Neuronal stem cell (in vitro differentiated cells): Measurements from ENCODE around the gene C10orf95.

ENCODE experiments used
- DNase-seq: peaks from one replicate; pipeline ENCODE4 v3.0.0-alpha.2; 2013; ENCODE audit warnings: low spot score
- H2AFZ ChIP-seq: one replicate; pipeline ENCODE4 v1.6.1; 2013; ENCODE audit warnings: mild to moderate bottlenecking, low read length, inconsistent platforms
- H2AK5ac ChIP-seq: 2 replicates; pipeline ENCODE4 v1.6.1; 2013; ENCODE audit warnings: low read depth, mild to moderate bottlenecking, inconsistent platforms, low read length, moderate library complexity, mixed read lengths
- H2BK120ac ChIP-seq: 2 replicates; pipeline ENCODE4 v1.6.1; 2013; ENCODE audit warnings: low read depth, mild to moderate bottlenecking, inconsistent platforms, low read length, moderate library complexity, mixed read lengths
- H2BK12ac ChIP-seq: one replicate; pipeline ENCODE4 v1.6.1; 2013; ENCODE audit warnings: low read length, inconsistent platforms
- H2BK15ac ChIP-seq: 2 replicates; pipeline ENCODE4 v1.6.1; 2013; ENCODE audit warnings: mild to moderate bottlenecking, low read length, inconsistent platforms, mixed read lengths
- H2BK5ac ChIP-seq: one replicate; pipeline ENCODE4 v1.6.1; 2013; ENCODE audit warnings: inconsistent platforms, mild to moderate bottlenecking, low read length, moderate library complexity
- H3K14ac ChIP-seq: one replicate; pipeline ENCODE4 v1.6.1; 2013; ENCODE audit warnings: low read length, inconsistent platforms
- H3K18ac ChIP-seq: 2 replicates; pipeline ENCODE4 v1.6.1; 2013; ENCODE audit warnings: low read length, inconsistent platforms
- H3K23ac ChIP-seq: 2 replicates; pipeline ENCODE4 v1.6.1; 2013; ENCODE audit warnings: low read depth, mild to moderate bottlenecking, mixed read lengths, low read length, inconsistent platforms; ENCODE audit not compliant: poor library complexity
- H3K27ac ChIP-seq: replicated peaks from 3 replicates; pipeline ENCODE4 v1.5.1; 2013; ENCODE audit warnings: low read length, inconsistent platforms
- H3K27me3 ChIP-seq, 3 experiments: 2 replicates each; pipeline ENCODE4 v1.6.1; 2013; ENCODE audit warnings: low read length in 3 of 3, mild to moderate bottlenecking in 2 of 3, inconsistent platforms in 1 of 3, low read depth in 1 of 3, mixed read lengths in 1 of 3, moderate library complexity in 1 of 3; ENCODE audit not compliant: control insufficient read depth in 3 of 3, insufficient read depth in 3 of 3
- H3K36me3 ChIP-seq, 2 donors: replicated peaks in 1 of 2; 2 replicates each; pipeline ENCODE4 v1.6.1; 2013; ENCODE audit warnings: low read length in 2 of 2; ENCODE audit not compliant: control insufficient read depth in 2 of 2, insufficient read depth in 2 of 2
- H3K4ac ChIP-seq: 2 replicates; pipeline ENCODE4 v1.6.1; 2013; ENCODE audit warnings: inconsistent platforms, mild to moderate bottlenecking, low read length, moderate library complexity
- H3K4me1 ChIP-seq, 2 donors: 1 replicate in 1 of 2; 2 replicates in 1 of 2; pipeline ENCODE4 v1.6.1; 2013; ENCODE audit warnings: low read length in 2 of 2, low read depth in 1 of 2; ENCODE audit not compliant: control insufficient read depth in 2 of 2, insufficient read depth in 1 of 2
- H3K4me2 ChIP-seq: one replicate; pipeline ENCODE4 v1.6.1; 2013; ENCODE audit warnings: mild to moderate bottlenecking, low read length, inconsistent platforms; ENCODE audit not compliant: insufficient read depth, poor library complexity, severe bottlenecking
- H3K4me3 ChIP-seq, 2 donors: 2 replicates each; pipeline ENCODE4 v1.5.1; 2013; ENCODE audit warnings: low read length in 2 of 2, mild to moderate bottlenecking in 2 of 2, inconsistent platforms in 1 of 2, moderate library complexity in 1 of 2
- H3K79me1 ChIP-seq: one replicate; pipeline ENCODE4 v1.6.1; 2013; ENCODE audit warnings: low read depth, mild to moderate bottlenecking, inconsistent platforms, low read length, moderate library complexity
- H3K9ac ChIP-seq: one replicate; pipeline ENCODE4 v1.6.1; 2013; ENCODE audit warnings: mild to moderate bottlenecking, low read depth, low read length, inconsistent platforms; ENCODE audit not compliant: poor library complexity
- H3K9me3 ChIP-seq, 2 donors: replicated peaks in 1 of 2; 2 replicates each; pipeline versions ENCODE3 to v1.6.1; 2013; ENCODE audit warnings: low read length in 2 of 2, mild to moderate bottlenecking in 2 of 2, inconsistent platforms in 1 of 2, low read depth in 1 of 2, mixed read lengths in 1 of 2, moderate library complexity in 1 of 2; ENCODE audit not compliant: control insufficient read depth in 2 of 2, insufficient read depth in 1 of 2
- H4K8ac ChIP-seq: one replicate; pipeline ENCODE4 v1.6.1; 2013; ENCODE audit warnings: low read depth, mild to moderate bottlenecking, inconsistent platforms, low read length, moderate library complexity
- H4K91ac ChIP-seq: one replicate; pipeline ENCODE4 v1.6.1; 2013; ENCODE audit warnings: low read length, low read depth, mild to moderate bottlenecking, inconsistent platforms; ENCODE audit not compliant: poor library complexity
- whole genome bisulfite sequencing, 2 donors: extraction: QIAGEN DNeasy Blood & Tissue Kit; methylation state at CpG; one replicate each; pipeline ENCODE4 v1.1.7; 2013; ENCODE audit warnings: missing lambda C conversion rate in 2 of 2, mixed read lengths in 1 of 2; ENCODE audit not compliant: insufficient read length in 2 of 2, insufficient replicate concordance in 1 of 2; ENCODE audit errors: extremely low coverage in 2 of 2; 5-methylcytosine and 5-hydroxymethylcytosine counted together

The C10orf95 gene

GRCh38 chr10:102408131-102408727 is 43.1 kb downstream of the C10orf95 start:
- H3K18ac ChIP-seq: peak overlapping the region; percentile 52
- H3K9ac ChIP-seq: peak overlapping the region; percentile 67
- H3K23ac ChIP-seq: peak overlapping the region; percentile 90
- H3K27ac ChIP-seq: no peak overlapping the region
- H2BK12ac ChIP-seq: no peak overlapping the region
- peaks cover 0 to 25% of the 10 kb centered on the region in 2 donors for H3K36me3 ChIP-seq
- H4K8ac ChIP-seq: no peak overlapping the region
- H3K4me2 ChIP-seq: peak overlapping the region; percentile 78
- H3K4me3 ChIP-seq: peak overlapping the region; percentile 37 to 47
- no peak overlapping the region for H2BK5ac ChIP-seq
- H2BK120ac ChIP-seq: no peak overlapping the region
- H3K79me1 ChIP-seq: no peaks in the 10 kb centered on the region
- DNase-seq: no peak
- H3K14ac ChIP-seq: peak overlapping the region; percentile 84
- peak overlapping the region; percentile 78 for H2AFZ ChIP-seq
- H2AK5ac ChIP-seq: peak overlapping the region; percentile 64
- H3K4ac ChIP-seq: no peak overlapping the region
- H2BK15ac ChIP-seq: peak overlapping the region; percentile 69
- peaks cover 0 to 49% (median 22%) of the 10 kb centered on the region in 3 experiments for H3K27me3 ChIP-seq
- H3K4me1 ChIP-seq: peaks cover 33 to 48% of the 10 kb centered on the region in 2 donors
- H4K91ac ChIP-seq: peak overlapping the region; percentile 64
- WGBS, 2 donors: no CpG with 5 or more reads among the region's 14 CpGs
- peaks cover 0 to 9% of the 10 kb centered on the region in 2 donors for H3K9me3 ChIP-seq

GRCh38 chr10:102407425-102408130 is 43.8 kb downstream of the C10orf95 start:
- peaks cover 0 to 9% of the 10 kb centered on the region in 2 donors for H3K9me3 ChIP-seq
- no peak overlapping the region for H3K27ac ChIP-seq
- H2BK12ac ChIP-seq: no peak overlapping the region
- peaks cover 0 to 49% (median 22%) of the 10 kb centered on the region in 3 experiments for H3K27me3 ChIP-seq
- no peak overlapping the region for H4K91ac ChIP-seq
- H3K9ac ChIP-seq: peak overlapping the region; percentile 67
- no CpG with 5 or more reads among the region's 13 CpGs for WGBS, 2 donors
- no peaks in the 10 kb centered on the region for H3K79me1 ChIP-seq
- H3K4ac ChIP-seq: no peak overlapping the region
- no peak overlapping the region for H4K8ac ChIP-seq
- no peak overlapping the region for H3K4me2 ChIP-seq
- peaks cover 0 to 29% of the 10 kb centered on the region in 2 donors for H3K36me3 ChIP-seq
- no peak overlapping the region for H3K4me3 ChIP-seq
- H2BK5ac ChIP-seq: no peak overlapping the region
- H3K23ac ChIP-seq: peak overlapping the region; percentile 90
- H3K14ac ChIP-seq: peak overlapping the region; percentile 84
- H3K18ac ChIP-seq: peak overlapping the region; percentile 14
- no peak for DNase-seq
- no peak overlapping the region for H2AFZ ChIP-seq
- no peak overlapping the region for H2BK120ac ChIP-seq
- H3K4me1 ChIP-seq: peaks cover 27 to 42% of the 10 kb centered on the region in 2 donors
- peak overlapping the region; percentile 64 for H2AK5ac ChIP-seq
- peak overlapping the region; percentile 69 for H2BK15ac ChIP-seq

GRCh38 chr10:102406815-102407214 is 44.5 kb downstream of the C10orf95 start:
- Histone ChIP-seq H4K8ac (no peak overlapping the region), H2BK120ac (no peak overlapping the region), H2BK5ac (no peak overlapping the region), H3K4me1 (peaks cover 23 to 34% of the 10 kb centered on the region in 2 donors), H2BK15ac (no peak overlapping the region), H3K23ac (no peak overlapping the region), H3K4ac (no peak overlapping the region), H3K27ac (no peak overlapping the region), H3K4me3 (no peak overlapping the region), H3K14ac (no peak overlapping the region), H2AK5ac (no peak overlapping the region), H3K36me3 (peaks cover 0 to 30% of the 10 kb centered on the region in 2 donors), H3K4me2 (no peak overlapping the region), H3K9ac (no peak overlapping the region), H4K91ac (no peak overlapping the region), H2AFZ (no peak overlapping the region), H2BK12ac (no peak overlapping the region), H3K18ac (no peak overlapping the region), H3K79me1 (no peaks in the 10 kb centered on the region), H3K9me3 (peaks cover 0 to 9% of the 10 kb centered on the region in 2 donors), H3K27me3 (peaks cover 0 to 49% (median 22%) of the 10 kb centered on the region in 3 experiments)
- WGBS, 2 donors: no CpG with 5 or more reads among the region's 2 CpGs
- DNase-seq: no peak

GRCh38 chr10:102405632-102406031 is 45.7 kb downstream of the C10orf95 start:
- H3K14ac ChIP-seq: peak overlapping the region; percentile 89
- H3K4ac ChIP-seq: no peak overlapping the region
- H3K4me1 ChIP-seq: peaks cover 13 to 22% of the 10 kb centered on the region in 2 donors
- peaks cover 0 to 5% of the 10 kb centered on the region in 2 donors for H3K9me3 ChIP-seq
- H3K27ac ChIP-seq: no peak overlapping the region
- DNase-seq: no peak
- no peak overlapping the region for H2BK120ac ChIP-seq
- peak overlapping the region; percentile 73 for H3K23ac ChIP-seq
- H2AK5ac ChIP-seq: peak overlapping the region; percentile 94
- no peak overlapping the region for H4K8ac ChIP-seq
- no peak overlapping the region for H3K4me2 ChIP-seq
- H2BK12ac ChIP-seq: no peak overlapping the region
- no peak overlapping the region for H2AFZ ChIP-seq
- H2BK5ac ChIP-seq: no peak overlapping the region
- H3K36me3 ChIP-seq: peaks cover 0 to 36% of the 10 kb centered on the region in 2 donors
- no peak overlapping the region for H4K91ac ChIP-seq
- no peak overlapping the region for H3K4me3 ChIP-seq
- peak overlapping the region; percentile 11 for H3K18ac ChIP-seq
- no CpG with 5 or more reads among the region's 6 CpGs for WGBS, 2 donors
- H3K27me3 ChIP-seq: peaks cover 0 to 39% (median 22%) of the 10 kb centered on the region in 3 experiments
- H2BK15ac ChIP-seq: no peak overlapping the region
- peak overlapping the region; percentile 70 for H3K9ac ChIP-seq
- H3K79me1 ChIP-seq: no peaks in the 10 kb centered on the region
